ENCODE results near the gene PHF21A.
"Not testable (repeated sequence)": the region's sequence is repeated elsewhere in the genome, so short reads cannot be mapped to it uniquely, and the experiment has no call there.

The PHF21A gene

GRCh38 chr11:46034041-46034440 lies 87.2 kb downstream of the PHF21A start:
- no peak for DNase-seq (ENCODE audit: low read depth)

GRCh38 chr11:46026606-46027293 lies 94.5 kb downstream of the PHF21A start:
- DNase-seq (ENCODE audit: low read depth) = peak; percentile 65

GRCh38 chr11:46020084-46020599 lies 101.1 kb downstream of the PHF21A start:
- no peak for DNase-seq (ENCODE audit: low read depth)

- DNase-seq (ENCODE audit: low read depth) = no peak
These were observed 102.6 kb downstream of the PHF21A start for GRCh38 chr11:46018651-46019050.

- DNase-seq (ENCODE audit: low read depth) = no peak
These were observed 103.9 kb downstream of the PHF21A start for GRCh38 chr11:46017341-46017740.

GRCh38 chr11:46015941-46016340 lies 105.3 kb downstream of the PHF21A start:
- DNase-seq (ENCODE audit: low read depth) = no peak

GRCh38 chr11:46014168-46014567 lies 107.1 kb downstream of the PHF21A start:
- DNase-seq (ENCODE audit: low read depth) = not testable (repeated sequence)

- no peak for DNase-seq (ENCODE audit: low read depth)
These were observed 109.1 kb downstream of the PHF21A start for GRCh38 chr11:46012185-46012584.

GRCh38 chr11:46010100-46010499 lies 111.2 kb downstream of the PHF21A start:
- DNase-seq (ENCODE audit: low read depth) = no peak

GRCh38 chr11:46009647-46010046 lies 111.6 kb downstream of the PHF21A start:
- peak; percentile 21 for DNase-seq (ENCODE audit: low read depth)

- no peak for DNase-seq (ENCODE audit: low read depth)
These were observed 114.7 kb downstream of the PHF21A start for GRCh38 chr11:46006418-46007070.

GRCh38 chr11:46003572-46003971 lies 117.7 kb downstream of the PHF21A start:
- DNase-seq (ENCODE audit: low read depth) = peak; percentile 36

- DNase-seq (ENCODE audit: low read depth) = no peak
These were observed 119.1 kb downstream of the PHF21A start for GRCh38 chr11:46002189-46002588.

GRCh38 chr11:46001448-46001914 lies 119.8 kb downstream of the PHF21A start:
- peak; percentile 55 for DNase-seq (ENCODE audit: low read depth)

- no peak for DNase-seq (ENCODE audit: low read depth)
These were observed 123.7 kb downstream of the PHF21A start for GRCh38 chr11:45997599-45997998.

GRCh38 chr11:45995342-45995734 lies 125.9 kb downstream of the PHF21A start:
- DNase-seq (ENCODE audit: low read depth) = no peak

- no peak for DNase-seq (ENCODE audit: low read depth)
These were observed 126.6 kb downstream of the PHF21A start for GRCh38 chr11:45994371-45995341.

GRCh38 chr11:45993531-45994001 lies 127.7 kb downstream of the PHF21A start:
- DNase-seq (ENCODE audit: low read depth) = no peak

GRCh38 chr11:45988921-45989320 lies 132.3 kb downstream of the PHF21A start:
- no peak for DNase-seq (ENCODE audit: low read depth)

GRCh38 chr11:45985212-45985611 lies 136.0 kb downstream of the PHF21A start:
- DNase-seq (ENCODE audit: low read depth) = no peak

- no peak for DNase-seq (ENCODE audit: low read depth)
These were observed 137.1 kb downstream of the PHF21A start for GRCh38 chr11:45984192-45984591.

GRCh38 chr11:45983471-45983845 lies 137.8 kb downstream of the PHF21A start:
- DNase-seq (ENCODE audit: low read depth) = no peak

All from GM04503 (cell line).